BE2C (cell line): ENCODE results near the gene TASP1.

Experiments used
- DNase-seq: peaks from one replicate; pipeline ENCODE4 v3.0.0-alpha.2; 2020
- H3K27me3 ChIP-seq: fragments of 250-450 bp; sonication (Bioruptor Pico); 2 replicates; pipeline ENCODE4 v1.5.1; 2020; ENCODE audit warnings: mild to moderate bottlenecking
- H3K36me3 ChIP-seq: fragments of 250-450 bp; sonication (Bioruptor Pico); 2 replicates; pipeline ENCODE4 v1.5.1; 2020; ENCODE audit warnings: mild to moderate bottlenecking
- H3K4me1 ChIP-seq: fragments of 250-450 bp; sonication (Bioruptor Pico); 2 replicates; pipeline ENCODE4 v1.5.1; 2020
- H3K4me3 ChIP-seq: 2 replicates; pipeline ENCODE4 v1.5.1; 2011; ENCODE audit warnings: low read depth, low read length
- H3K9me3 ChIP-seq: fragments of 250-450 bp; sonication (Bioruptor Pico); 2 replicates; pipeline ENCODE4 v1.5.1; 2020
- CTCF ChIP-seq: IDR thresholded peaks from 2 replicates; pipeline ENCODE4 v1.5.1; 2012; ENCODE audit warnings: mild to moderate bottlenecking, low read depth, low read length

Gene TASP1

GRCh38 chr20:13681248-13682125 is 42.8 kb upstream of the TASP1 start:
- Histone ChIP-seq H3K36me3 (no peaks in the 10 kb centered on the region), H3K4me3 (no peak overlapping the region), H3K27me3 (no peaks in the 10 kb centered on the region), H3K9me3 (no peaks in the 10 kb centered on the region), H3K4me1 (no peaks in the 10 kb centered on the region)
- no peak for DNase-seq
- TF ChIP-seq CTCF: no peak

- Histone ChIP-seq H3K9me3 (no peaks in the 10 kb centered on the region), H3K4me1 (no peaks in the 10 kb centered on the region), H3K36me3 (no peaks in the 10 kb centered on the region), H3K4me3 (no peak overlapping the region), H3K27me3 (no peaks in the 10 kb centered on the region)
- TF ChIP-seq CTCF: no peak
- no peak for DNase-seq
Measured at GRCh38 chr20:13678944-13679343, 40.2 kb upstream of the TASP1 start.

- Histone ChIP-seq H3K4me3 (no peak overlapping the region), H3K9me3 (no peaks in the 10 kb centered on the region), H3K4me1 (no peaks in the 10 kb centered on the region), H3K27me3 (no peaks in the 10 kb centered on the region), H3K36me3 (no peaks in the 10 kb centered on the region)
- DNase-seq: no peak
- no peak for TF ChIP-seq CTCF
Measured at GRCh38 chr20:13677241-13677640, 38.5 kb upstream of the TASP1 start.

- no peak for DNase-seq
- no peaks in the 10 kb centered on the region for H3K36me3 ChIP-seq
- no peak overlapping the region for H3K4me3 ChIP-seq
- no peaks in the 10 kb centered on the region for H3K9me3 ChIP-seq
- no peaks in the 10 kb centered on the region for H3K4me1 ChIP-seq
- TF ChIP-seq CTCF: no peak
- no peaks in the 10 kb centered on the region for H3K27me3 ChIP-seq
Measured at GRCh38 chr20:13676682-13677081, 38.0 kb upstream of the TASP1 start.

GRCh38 chr20:13672690-13673089 is 34.0 kb upstream of the TASP1 start:
- Histone ChIP-seq H3K9me3 (no peaks in the 10 kb centered on the region), H3K4me1 (no peaks in the 10 kb centered on the region), H3K27me3 (peaks cover 10% of the 10 kb centered on the region), H3K36me3 (no peaks in the 10 kb centered on the region), H3K4me3 (no peak overlapping the region)
- DNase-seq: no peak
- no peak for TF ChIP-seq CTCF

- H3K4me1 ChIP-seq: no peaks in the 10 kb centered on the region
- no peak for TF ChIP-seq CTCF
- H3K36me3 ChIP-seq: no peaks in the 10 kb centered on the region
- no peaks in the 10 kb centered on the region for H3K9me3 ChIP-seq
- DNase-seq: no peak
- no peak overlapping the region for H3K4me3 ChIP-seq
- H3K27me3 ChIP-seq: peaks cover 10% of the 10 kb centered on the region
Measured at GRCh38 chr20:13671916-13672378, 33.2 kb upstream of the TASP1 start.
